A549 (cell line): ENCODE results near the gene ADCY6. TPM values are rescaled to one million over a fixed set of nuclear protein-coding genes. Genes with fewer than 3 reads are reported as not detected.
A peak's percentile ranks its signal among the peaks of the same experiment; 100 is the strongest.

Experiments used
- ATAC-seq, 2 experiments: fragments of 200-7000 bp in 1 of 2; fragments of >200 bp in 1 of 2; cut with Nextera tagmentation in 1 of 2; cut with Tn5 transposase in 1 of 2; 3 replicates each; pipeline versions ENCODE4 v1.8.0 to v1.9.1; 2018 to 2020; ENCODE audit warnings: mild to moderate bottlenecking in 1 of 2, moderate library complexity in 1 of 2
- CTCF ChIA-PET: fragments of 300-600 bp; sonication (Branson Sonifier 250); formaldehyde crosslinking; extraction: SDS; loops from one replicate; lab custom pipeline; 2021; ENCODE audit warnings: antibody characterized with exemption, inconsistent platforms; lab: Yijun Ruan, JAX
- POLR2A ChIA-PET: fragments of 350-600 bp; formaldehyde crosslinking; extraction: SDS; loops from one replicate; lab custom pipeline; 2021; ENCODE audit warnings: antibody characterized with exemption, inconsistent platforms; lab: Yijun Ruan, JAX
- DNase-seq, 2 experiments: peaks; one replicate each; pipeline versions ENCODE4 v3.0.0 to v3.0.0-alpha.2; 2011 to 2016; ENCODE audit warnings: low read depth in 1 of 2, low spot score in 1 of 2
- FAIRE-seq: peaks from 2 replicates; lab custom pipeline; 2011; peaks lifted over from hg19 to GRCh38; lab: Jason Lieb, UNC
- H3K27ac ChIP-seq, 2 experiments: fragments of >200 bp; sonication (Bioruptor Twin); formaldehyde crosslinking; 3 replicates each; pipeline ENCODE4 v1.5.1; 2016 to 2017
- H3K4me1 ChIP-seq: fragments of >200 bp; sonication (Bioruptor Twin); formaldehyde crosslinking; 3 replicates; pipeline ENCODE4 v1.6.1; 2016
- H3K4me2 ChIP-seq: fragments of >200 bp; sonication (Bioruptor Twin); formaldehyde crosslinking; 3 replicates; pipeline ENCODE4 v1.6.1; 2016
- H3K4me3 ChIP-seq: fragments of >200 bp; sonication (Bioruptor Twin); formaldehyde crosslinking; 3 replicates; pipeline ENCODE4 v1.5.1; 2016
- H3K9me3 ChIP-seq: fragments of >200 bp; sonication (Bioruptor Twin); formaldehyde crosslinking; 3 replicates; pipeline ENCODE4 v1.6.1; 2016
- CEBPB ChIP-seq, 2 experiments: fragments of >200 bp in 1 of 2; sonication (Bioruptor Twin) in 1 of 2; formaldehyde crosslinking in 1 of 2; IDR thresholded peaks; 2 replicates each; pipeline ENCODE4 v1.6.1; 2012 to 2016
- EHF ChIP-seq: fragments of 250-450 bp; sonication (Bioruptor Pico); IDR thresholded peaks from 2 replicates; pipeline ENCODE4 v1.5.0; 2020; ENCODE audit warnings: mild to moderate bottlenecking
- ELK1 ChIP-seq: fragments of 150-350 bp; IDR thresholded peaks from 2 replicates; pipeline ENCODE4 v1.6.1; 2014; ENCODE audit warnings: low read depth, mild to moderate bottlenecking, low read length
- EP300 ChIP-seq, 2 experiments: fragments of >200 bp; sonication (Bioruptor Twin); formaldehyde crosslinking; IDR thresholded peaks; 2 replicates in 1 of 2; 3 replicates in 1 of 2; pipeline ENCODE4 v1.6.1; 2016 to 2017
- FOXS1 ChIP-seq: fragments of 250-450 bp; sonication (Bioruptor Pico); IDR thresholded peaks from 2 replicates; pipeline ENCODE4 v1.5.0; 2020; ENCODE audit warnings: mild to moderate bottlenecking, moderate library complexity
- GATA3 ChIP-seq: IDR thresholded peaks from 2 replicates; pipeline ENCODE4 v1.6.1; 2012; ENCODE audit warnings: borderline replicate concordance
- HOXA7 ChIP-seq: fragments of 250-450 bp; sonication (Bioruptor Pico); IDR thresholded peaks from 2 replicates; pipeline ENCODE4 v1.5.0; 2020; ENCODE audit warnings: mild to moderate bottlenecking, moderate library complexity
- HOXB5 ChIP-seq: fragments of 250-450 bp; sonication (Bioruptor Pico); IDR thresholded peaks from 2 replicates; pipeline ENCODE4 v1.5.0; 2020; ENCODE audit warnings: mild to moderate bottlenecking, moderate library complexity
- MAX ChIP-seq: IDR thresholded peaks from 2 replicates; pipeline ENCODE4 v1.6.1; 2012
- MAZ ChIP-seq: fragments of 150-350 bp; IDR thresholded peaks from 2 replicates; pipeline ENCODE4 v1.6.1; 2014; ENCODE audit warnings: antibody characterized with exemption, low read depth, low read length, borderline replicate concordance
- POLR2A ChIP-seq: IDR thresholded peaks from 2 replicates; pipeline ENCODE4 v1.6.1; 2012; ENCODE audit warnings: mild to moderate bottlenecking, low read length
- POLR2AphosphoS2 ChIP-seq: conservative IDR thresholded peaks from 2 replicates; pipeline ENCODE4 v1.6.1; 2012; ENCODE audit warnings: low read length, improper control_type of control experiment, inconsistent platforms
- RFX5 ChIP-seq: fragments of 450-650 bp; IDR thresholded peaks from 2 replicates; pipeline ENCODE4 v1.7.1; 2014; ENCODE audit warnings: antibody characterized with exemption, mild to moderate bottlenecking, moderate library complexity
- RNF2 ChIP-seq: fragments of 200-600 bp; sonication (generic); IDR thresholded peaks from 2 replicates; pipeline ENCODE4 v1.6.1; 2016; ENCODE audit warnings: low read depth, mild to moderate bottlenecking, antibody characterized with exemption, moderate library complexity, borderline replicate concordance
- SREBF2 ChIP-seq: fragments of 450-650 bp; IDR thresholded peaks from 2 replicates; pipeline ENCODE4 v1.6.1; 2014; ENCODE audit warnings: mild to moderate bottlenecking, moderate library complexity
- TFCP2L1 ChIP-seq: fragments of 250-450 bp; sonication (Bioruptor Pico); IDR thresholded peaks from 2 replicates; pipeline ENCODE4 v1.5.0; 2021; ENCODE audit warnings: mild to moderate bottlenecking
- ZNF302 ChIP-seq: fragments of 250-450 bp; sonication (Bioruptor Pico); IDR thresholded peaks from 2 replicates; pipeline ENCODE4 v1.9.0; 2021; ENCODE audit warnings: inconsistent platforms, mild to moderate bottlenecking, moderate library complexity
- WGBS: methylation state at CpG from one replicate; pipeline ENCODE4 v1.1.6; 2017; ENCODE audit errors: missing lambda C conversion rate; 5-methylcytosine and 5-hydroxymethylcytosine counted together
- polyA plus RNA-seq, 4 experiments: library from polyadenylated mRNA; depleted of rRNA in 3 of 4; stranded (reverse); fragments of >200 nt; fragmentation: RNase III in 1 of 4; extraction: RNeasy Plus Mini Kit Qiagen cat#74134 plus additional on column Dnase treatment in 1 of 4; gene quantifications; 2 replicates in 3 of 4; 3 replicates in 1 of 4; pipeline ENCODE4 v1.2.3, GENCODE V29; 2011 to 2017
- TF ChIP-seq, protein P1 (sequence below): IDR thresholded peaks from 2 replicates; pipeline ENCODE4 v1.6.1; 2012
- TF ChIP-seq, protein P2 (sequence below): fragments of 250-450 bp; sonication (Bioruptor Pico); IDR thresholded peaks from 2 replicates; pipeline ENCODE4 v1.5.0; 2020; ENCODE audit warnings: low read depth, mild to moderate bottlenecking, moderate library complexity
- TF ChIP-seq, protein P3 (sequence below): fragments of 250-450 bp; sonication (Bioruptor Pico); IDR thresholded peaks from 2 replicates; pipeline ENCODE4 v1.5.0; 2021; ENCODE audit warnings: mild to moderate bottlenecking, moderate library complexity, borderline replicate concordance

The ADCY6 gene
- polyA plus RNA-seq, 2 of the 4 experiments (the other 2 are of a cell fraction) = 16.3 to 20.8 TPM

GRCh38 chr12:48817873-48818830 is 29.3 kb upstream of the ADCY6 start, which contains the start of gene CACNB3:
TSS of gene CACNB3 (plus strand) at chr12:48818496. CDS start at chr12:48818930, 434 bp downstream.
- no peak for TF ChIP-seq MAZ
- no peak for TF ChIP-seq TFCP2L1
- no peak for TF ChIP-seq POLR2AphosphoS2
- peak; percentile 44 for TF ChIP-seq POLR2A
- TF ChIP-seq MAX = peak; percentile 21; the same call in 1 of the 2 replicates
- TF ChIP-seq EP300 (IDR thresholded peaks at IDR 0.05) = no peak
- TF ChIP-seq, protein P1, sequence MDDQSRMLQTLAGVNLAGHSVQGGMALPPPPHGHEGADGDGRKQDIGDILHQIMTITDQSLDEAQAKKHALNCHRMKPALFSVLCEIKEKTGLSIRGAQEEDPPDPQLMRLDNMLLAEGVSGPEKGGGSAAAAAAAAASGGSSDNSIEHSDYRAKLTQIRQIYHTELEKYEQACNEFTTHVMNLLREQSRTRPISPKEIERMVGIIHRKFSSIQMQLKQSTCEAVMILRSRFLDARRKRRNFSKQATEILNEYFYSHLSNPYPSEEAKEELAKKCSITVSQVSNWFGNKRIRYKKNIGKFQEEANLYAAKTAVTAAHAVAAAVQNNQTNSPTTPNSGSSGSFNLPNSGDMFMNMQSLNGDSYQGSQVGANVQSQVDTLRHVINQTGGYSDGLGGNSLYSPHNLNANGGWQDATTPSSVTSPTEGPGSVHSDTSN = peak; percentile 13; the same call in 1 of the 2 replicates
- no peaks in the 10 kb centered on the region for H3K9me3 ChIP-seq
- POLR2A ChIA-PET = interaction anchor here (0.8 kb wide), 1 partner anchor 34 kb away, joined by 3 read pairs; the partner anchor contains the start of gene DDX23
- H3K27ac ChIP-seq = peak within 1 kb of the TSS; percentile 76 to 87
- H3K4me1 ChIP-seq = peaks cover 22% of the 10 kb centered on the region
- ATAC-seq (peak; percentile 21 to 54; a peak in 4 of 6 replicates), DNase-seq (peak; percentile 55 to 70), FAIRE-seq (no peak)
- 4% methylated on average over 34 of the region's 79 CpGs for WGBS
- peak within 1 kb of the TSS; percentile 74 for H3K4me3 ChIP-seq
- CTCF ChIA-PET = interaction anchor here (1.8 to 12.6 kb wide), 4 partner anchors 13 to 65 kb away, joined by 9 to 230 read pairs (median 146); partner anchors contain the start of genes ADCY6 and DDX23
- peak within 1 kb of the TSS; percentile 90 for H3K4me2 ChIP-seq

- ChIA-PET CTCF (interaction anchor here (1.2 to 12.6 kb wide), 14 partner anchors 15 to 298 kb away, joined by 3 to 230 read pairs (median 10); partner anchors contain the start of genes ADCY6, DDX23, KANSL2 and WNT1), POLR2A (no interaction called here)
- FAIRE-seq = no peak
Observed at GRCh38 chr12:48816143-48816854, 27.4 kb upstream of the ADCY6 start.

DNA sequence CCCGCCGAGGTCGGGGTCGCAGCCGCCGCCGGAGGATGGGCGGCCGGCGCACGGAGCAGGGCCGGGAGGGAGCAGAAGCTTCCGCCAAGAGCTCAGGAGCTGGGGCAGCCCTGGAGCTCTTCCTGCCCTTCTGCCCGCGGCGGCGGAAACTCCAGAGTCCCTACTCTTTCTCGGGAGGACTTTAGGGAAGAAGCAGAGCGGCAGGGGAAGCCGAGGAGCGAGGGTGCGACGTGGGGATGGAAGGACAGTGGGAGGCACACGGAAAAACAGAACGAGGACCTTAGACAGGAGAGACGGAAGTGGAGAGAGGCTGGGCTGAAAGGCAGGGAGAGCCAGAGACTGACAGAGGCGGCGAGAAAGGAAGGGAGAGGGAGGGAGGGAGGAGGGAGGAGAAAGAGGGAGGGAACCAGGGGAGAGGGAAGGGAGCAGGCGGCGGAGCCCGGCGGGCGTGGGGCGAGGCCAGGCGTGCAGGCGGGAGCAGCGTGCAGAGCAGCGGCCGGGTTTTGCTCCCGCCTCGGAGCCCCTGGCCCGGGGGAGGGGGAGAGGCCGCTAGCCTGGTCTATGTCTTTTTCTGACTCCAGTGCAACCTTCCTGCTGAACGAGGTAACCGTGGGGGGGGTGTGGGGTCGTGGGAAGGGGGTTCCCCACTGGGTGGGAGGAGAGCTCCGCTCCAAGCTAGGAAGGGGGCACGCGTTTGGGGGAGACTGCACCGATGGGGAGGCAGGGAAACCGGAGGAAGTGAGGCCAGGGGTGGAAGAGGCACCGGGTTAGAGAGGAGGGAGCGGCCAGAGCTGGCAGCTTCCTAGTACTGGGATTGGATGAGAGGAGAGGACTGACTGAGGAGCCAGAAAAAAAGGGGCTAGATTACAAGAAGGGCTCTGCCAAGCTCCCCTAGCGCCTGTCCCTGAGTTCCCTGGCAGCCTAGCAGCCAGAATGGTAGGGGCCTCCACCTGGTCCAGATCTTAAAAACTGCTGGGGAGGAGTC is 26.5 kb upstream of the ADCY6 start:
- 2% methylated on average over 54 of the region's 54 CpGs for WGBS
- ATAC-seq (peak; percentile 75 to 78), FAIRE-seq (no peak), DNase-seq (peak; percentile 69 to 84)
- peaks cover 43% of the 10 kb centered on the region for H3K4me1 ChIP-seq
- CTCF ChIA-PET = interaction anchor here (0.6 to 12.6 kb wide), 54 partner anchors 15 to 304 kb away, joined by 3 to 230 read pairs (median 5); partner anchors contain the start of genes ADCY6, DDX23, FKBP11 and KANSL2
- POLR2A ChIA-PET = no interaction called here
- peak overlapping the region; percentile 81 for H3K4me3 ChIP-seq
- peak overlapping the region; percentile 93 to 95 for H3K27ac ChIP-seq
- peak overlapping the region; percentile 91 for H3K4me2 ChIP-seq
- no peaks in the 10 kb centered on the region for H3K9me3 ChIP-seq
- TF ChIP-seq ELK1 (no peak), SREBF2 (no peak), CEBPB (IDR thresholded peaks at IDR 0.05) (no peak), MAZ (0 out of 2 replicates have a peak, but pooled peaks have one; percentile 54), POLR2AphosphoS2 (no peak), HOXA7 (CRISPR knock-in tag) (no peak), RFX5 (no peak), ZNF302 (CRISPR knock-in tag) (no peak), GATA3 (no peak), EHF (CRISPR knock-in tag) (no peak), RNF2 (no peak), HOXB5 (no peak), FOXS1 (CRISPR knock-in tag) (no peak)
- TF ChIP-seq, protein P2, sequence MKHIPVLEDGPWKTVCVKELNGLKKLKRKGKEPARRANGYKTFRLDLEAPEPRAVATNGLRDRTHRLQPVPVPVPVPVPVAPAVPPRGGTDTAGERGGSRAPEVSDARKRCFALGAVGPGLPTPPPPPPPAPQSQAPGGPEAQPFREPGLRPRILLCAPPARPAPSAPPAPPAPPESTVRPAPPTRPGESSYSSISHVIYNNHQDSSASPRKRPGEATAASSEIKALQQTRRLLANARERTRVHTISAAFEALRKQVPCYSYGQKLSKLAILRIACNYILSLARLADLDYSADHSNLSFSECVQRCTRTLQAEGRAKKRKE (CRISPR knock-in tag) = no peak

More at GRCh38 chr12:48816143-48816854, 27.4 kb upstream of the ADCY6 start:
- ATAC-seq (no peak), DNase-seq (no peak)
- Histone ChIP-seq H3K4me2 (peak overlapping the region; percentile 91), H3K9me3 (no peaks in the 10 kb centered on the region), H3K4me1 (peaks cover 34% of the 10 kb centered on the region), H3K4me3 (peak overlapping the region; percentile 81; the same call in 1 of the 3 replicates), H3K27ac (peak overlapping the region; percentile 93 to 95; a peak in 4 of 6 replicates)
- TF ChIP-seq, protein P3, sequence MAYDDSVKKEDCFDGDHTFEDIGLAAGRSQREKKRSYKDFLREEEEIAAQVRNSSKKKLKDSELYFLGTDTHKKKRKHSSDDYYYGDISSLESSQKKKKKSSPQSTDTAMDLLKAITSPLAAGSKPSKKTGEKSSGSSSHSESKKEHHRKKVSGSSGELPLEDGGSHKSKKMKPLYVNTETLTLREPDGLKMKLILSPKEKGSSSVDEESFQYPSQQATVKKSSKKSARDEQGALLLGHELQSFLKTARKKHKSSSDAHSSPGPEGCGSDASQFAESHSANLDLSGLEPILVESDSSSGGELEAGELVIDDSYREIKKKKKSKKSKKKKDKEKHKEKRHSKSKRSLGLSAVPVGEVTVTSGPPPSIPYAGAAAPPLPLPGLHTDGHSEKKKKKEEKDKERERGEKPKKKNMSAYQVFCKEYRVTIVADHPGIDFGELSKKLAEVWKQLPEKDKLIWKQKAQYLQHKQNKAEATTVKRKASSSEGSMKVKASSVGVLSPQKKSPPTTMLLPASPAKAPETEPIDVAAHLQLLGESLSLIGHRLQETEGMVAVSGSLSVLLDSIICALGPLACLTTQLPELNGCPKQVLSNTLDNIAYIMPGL (CRISPR knock-in tag) = no peak
- WGBS = 97% methylated on average over 3 of the region's 3 CpGs
